ENCODE data around the gene DYNLT2B. TPM values are rescaled to one million over a fixed set of nuclear protein-coding genes. Genes with fewer than 3 reads are reported as not detected.
"Not testable (repeated sequence)": the region's sequence is repeated elsewhere in the genome, so short reads cannot be mapped to it uniquely, and the experiment has no call there.

Gene DYNLT2B
- polyA plus RNA-seq, 1 donor from 2014 or later = 30.6 TPM

DNA sequence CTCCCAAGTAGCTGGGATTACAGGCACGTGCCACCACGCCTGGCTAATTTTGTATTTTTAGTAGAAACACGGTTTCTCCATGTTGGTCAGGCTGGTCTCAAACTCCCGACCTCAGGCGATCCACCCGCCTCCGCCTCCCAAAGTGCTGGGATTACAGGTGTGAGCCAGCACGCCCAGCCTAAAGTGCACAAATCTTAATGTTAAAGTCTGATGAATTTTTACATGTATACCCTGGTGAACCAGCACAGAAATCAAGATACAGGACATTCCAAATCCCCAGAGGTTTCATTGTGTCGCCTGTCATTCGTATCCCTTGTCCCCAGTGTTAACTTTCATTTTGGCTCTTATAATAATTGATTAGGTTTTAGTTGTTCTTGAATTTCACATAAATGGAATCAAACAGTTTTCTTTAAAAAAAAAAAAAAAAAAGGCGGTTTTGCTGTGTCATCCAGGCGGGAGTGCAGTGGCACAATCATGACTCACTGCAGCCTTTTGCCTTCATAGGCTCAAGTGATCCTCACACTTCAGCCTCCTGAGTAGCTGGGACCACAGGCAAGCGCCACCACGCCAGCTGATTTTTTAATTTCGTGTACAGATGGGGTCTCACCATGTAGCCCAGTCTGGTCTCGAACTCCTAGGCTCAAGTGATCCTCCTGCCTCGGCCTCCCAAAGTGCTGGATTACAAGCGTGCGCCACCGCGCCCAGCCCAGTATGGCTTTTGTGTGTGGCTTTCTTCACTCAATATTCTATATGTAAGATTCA is 21.6 kb upstream of the DYNLT2B start:
- H3K4me3 Mint-ChIP-seq = peak overlapping the region in 1 of 4 donors; percentile 32

DNA sequence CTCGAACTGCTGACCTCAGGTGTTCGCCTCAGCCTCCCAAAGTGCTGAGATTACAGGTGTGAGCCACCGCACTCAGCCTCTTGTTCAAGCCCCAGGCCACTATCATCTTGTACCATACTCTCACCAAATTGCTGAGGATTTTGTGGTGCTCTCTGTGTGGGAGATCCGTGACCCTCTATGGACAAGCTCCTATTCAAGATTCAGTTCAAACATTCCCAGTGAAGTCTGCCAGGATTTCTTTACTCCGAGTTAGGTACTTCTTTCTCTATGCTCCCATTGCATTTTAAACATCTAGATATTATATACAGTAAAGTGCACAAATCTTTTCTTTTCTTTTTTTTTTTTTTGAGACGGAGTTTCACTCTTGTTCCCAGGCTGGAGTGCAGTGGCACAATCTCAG is 21.0 kb upstream of the DYNLT2B start:
- peaks cover 4% of the 10 kb centered on the region for H3K27me3 Mint-ChIP-seq
- peaks cover 0 to 2% (median 0%) of the 10 kb centered on the region in 3 donors for H3K4me1 Mint-ChIP-seq
- H3K36me3 Mint-ChIP-seq = peaks cover 2% of the 10 kb centered on the region
- no peak overlapping the region for H3K27ac Mint-ChIP-seq
- H3K4me3 Mint-ChIP-seq = no peak overlapping the region
- no peaks in the 10 kb centered on the region for H3K9me3 Mint-ChIP-seq

More for the DNA sequence above, 21.6 kb upstream of the DYNLT2B start:
- no peak overlapping the region for H3K27ac Mint-ChIP-seq
- H3K27me3 Mint-ChIP-seq = peaks cover 4% of the 10 kb centered on the region
- H3K4me1 Mint-ChIP-seq = peaks cover 2 to 5% (median 4%) of the 10 kb centered on the region in 3 donors
- H3K9me3 Mint-ChIP-seq = no peaks in the 10 kb centered on the region
- H3K36me3 Mint-ChIP-seq = peaks cover 4% of the 10 kb centered on the region

DNA sequence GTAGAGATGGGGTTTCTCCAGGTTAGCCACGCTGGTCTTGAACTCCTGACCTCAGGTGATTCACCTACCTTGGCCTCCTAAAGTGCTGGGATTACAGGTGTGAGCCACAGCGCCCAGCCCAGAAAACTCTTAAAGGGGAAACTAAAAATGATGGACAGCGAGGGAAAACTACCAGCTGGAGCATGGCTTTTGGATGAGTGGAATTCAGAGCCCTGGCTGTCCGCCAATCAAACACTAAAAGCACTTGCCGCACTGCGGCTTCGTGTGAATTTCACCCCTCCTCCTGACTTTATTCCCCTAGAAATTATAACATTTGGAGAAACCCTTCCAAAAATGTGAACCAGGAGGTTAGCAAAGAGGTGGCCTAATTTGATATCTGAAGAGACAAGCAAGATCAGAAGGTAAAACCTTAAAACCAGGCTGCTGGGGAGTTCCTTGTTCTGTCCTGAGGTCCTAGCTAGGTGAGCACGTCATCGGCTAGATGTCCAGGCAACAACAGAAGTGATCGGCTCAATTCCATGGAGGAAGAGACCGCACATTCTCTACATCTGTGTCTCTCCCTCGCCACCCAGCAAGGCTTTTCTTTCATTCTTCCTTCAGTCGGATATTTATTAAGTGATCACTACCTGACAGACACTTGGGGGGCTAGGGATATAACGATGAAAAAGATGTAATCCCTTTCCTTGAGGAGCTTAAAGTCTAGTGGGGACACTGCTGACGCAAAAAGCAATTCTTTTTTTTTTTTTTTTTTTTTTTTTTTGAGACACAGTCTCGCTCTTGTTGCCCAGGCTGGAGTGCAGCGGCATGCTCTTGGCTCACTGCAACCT is 18.5 kb upstream of the DYNLT2B start:
- no peak overlapping the region for H3K27ac Mint-ChIP-seq
- no peaks in the 10 kb centered on the region for H3K9me3 Mint-ChIP-seq
- H3K4me3 Mint-ChIP-seq = no peak overlapping the region
- H3K27me3 Mint-ChIP-seq = peaks cover 6% of the 10 kb centered on the region
- H3K4me1 Mint-ChIP-seq = peaks cover 0 to 2% (median 0%) of the 10 kb centered on the region in 3 donors
- no peaks in the 10 kb centered on the region for H3K36me3 Mint-ChIP-seq

DNA sequence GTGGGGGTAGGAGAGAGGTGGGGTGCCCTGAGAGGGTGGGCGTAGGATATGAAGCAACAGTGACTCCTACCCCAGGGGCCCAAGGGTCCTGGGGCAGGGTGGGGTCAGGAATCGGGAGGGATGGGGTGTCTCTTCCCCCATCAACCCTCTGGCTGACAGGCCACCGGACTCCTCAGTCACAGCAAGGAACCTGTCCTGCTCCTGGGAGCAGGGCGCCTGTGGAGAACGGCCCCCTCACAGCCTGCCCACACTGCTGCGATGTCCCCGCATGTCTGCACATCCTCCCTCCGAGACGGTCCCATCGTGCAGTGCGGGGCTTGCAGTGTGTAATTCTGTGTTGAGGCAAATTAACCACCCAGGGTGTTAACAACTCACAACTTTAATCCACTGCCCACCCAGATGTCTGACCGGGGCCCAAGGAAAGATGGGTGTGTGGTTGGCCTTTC is 17.5 kb upstream of the DYNLT2B start:
- Mint-ChIP-seq H3K36me3 (no peaks in the 10 kb centered on the region), H3K27ac (no peak overlapping the region), H3K27me3 (peaks cover 6% of the 10 kb centered on the region), H3K4me3 (no peak overlapping the region), H3K4me1 (no peaks in the 10 kb centered on the region), H3K9me3 (no peaks in the 10 kb centered on the region)

DNA sequence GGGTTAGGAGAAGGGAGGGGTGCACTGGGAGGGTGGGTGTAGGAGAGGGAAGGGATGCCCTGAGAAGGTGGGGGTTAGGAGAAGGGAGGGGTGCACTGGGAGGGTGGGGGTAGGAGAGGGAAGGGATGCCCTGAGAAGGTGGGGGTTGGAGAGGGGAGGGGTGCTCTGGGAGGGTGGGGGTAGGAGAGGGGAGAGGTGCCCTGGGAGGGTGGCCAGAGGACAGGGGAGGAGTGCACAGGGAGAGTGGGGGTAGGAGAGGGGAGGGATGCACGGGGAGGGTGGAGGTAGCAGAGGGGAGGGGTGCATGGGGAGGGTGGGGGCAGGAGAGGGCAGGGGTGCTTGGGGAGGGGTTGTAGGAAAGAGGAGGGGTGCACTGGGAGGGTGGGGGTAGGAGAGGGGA is 16.9 kb upstream of the DYNLT2B start:
- H3K9me3 Mint-ChIP-seq = no peaks in the 10 kb centered on the region
- peaks cover 6% of the 10 kb centered on the region for H3K27me3 Mint-ChIP-seq
- H3K4me3 Mint-ChIP-seq = no peak overlapping the region
- H3K4me1 Mint-ChIP-seq = no peaks in the 10 kb centered on the region
- H3K36me3 Mint-ChIP-seq = no peaks in the 10 kb centered on the region
- no peak overlapping the region for H3K27ac Mint-ChIP-seq

DNA sequence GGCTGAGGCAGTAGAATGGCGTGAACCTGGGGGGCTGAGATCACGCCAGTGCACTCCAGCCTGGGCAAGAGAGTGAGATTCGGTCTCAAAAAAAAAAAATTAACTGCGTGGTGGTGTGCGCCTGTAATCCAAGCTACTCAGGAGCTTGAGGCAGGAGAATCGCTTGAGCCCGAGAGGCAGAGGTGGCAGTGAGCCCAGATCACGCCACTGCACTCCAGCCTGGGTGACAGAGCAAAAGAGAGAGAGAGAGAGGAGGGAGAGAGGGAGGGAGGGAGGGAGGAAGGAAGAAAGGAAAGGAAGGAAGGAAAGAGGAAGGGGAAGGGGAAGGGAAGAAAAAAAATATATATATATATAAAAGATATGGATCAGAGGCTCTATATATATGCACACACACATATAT is 14.1 kb upstream of the DYNLT2B start:
- no peak overlapping the region for H3K4me3 Mint-ChIP-seq
- H3K27ac Mint-ChIP-seq = no peak overlapping the region
- H3K36me3 Mint-ChIP-seq = peaks cover 2% of the 10 kb centered on the region
- no peaks in the 10 kb centered on the region for H3K9me3 Mint-ChIP-seq
- peaks cover 7% of the 10 kb centered on the region for H3K27me3 Mint-ChIP-seq
- no peaks in the 10 kb centered on the region for H3K4me1 Mint-ChIP-seq

DNA sequence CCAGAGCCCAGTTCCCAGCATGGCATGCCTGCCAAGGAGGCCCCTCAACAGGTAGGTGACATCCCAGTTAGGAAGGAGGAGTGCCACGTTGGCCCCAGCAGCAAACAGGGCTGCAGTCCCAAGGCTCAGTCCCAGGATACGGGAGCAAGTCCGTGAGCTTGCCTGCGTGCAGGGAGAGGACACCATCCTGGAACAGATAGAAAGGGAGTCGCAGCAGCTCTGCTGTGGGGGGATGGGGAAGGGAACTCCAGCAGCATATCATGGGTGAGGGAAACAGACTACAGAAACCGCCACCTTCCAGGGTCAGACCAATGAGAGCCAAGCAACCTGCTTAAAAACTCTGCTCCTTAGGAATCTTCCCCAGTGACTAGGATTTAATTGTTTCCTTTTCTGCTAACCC is 9.4 kb upstream of the DYNLT2B start:
- H3K4me3 Mint-ChIP-seq = no peak overlapping the region
- no peaks in the 10 kb centered on the region for H3K4me1 Mint-ChIP-seq
- peaks cover 4% of the 10 kb centered on the region for H3K36me3 Mint-ChIP-seq
- H3K27me3 Mint-ChIP-seq = peaks cover 3% of the 10 kb centered on the region
- no peaks in the 10 kb centered on the region for H3K9me3 Mint-ChIP-seq
- no peak overlapping the region for H3K27ac Mint-ChIP-seq

DNA sequence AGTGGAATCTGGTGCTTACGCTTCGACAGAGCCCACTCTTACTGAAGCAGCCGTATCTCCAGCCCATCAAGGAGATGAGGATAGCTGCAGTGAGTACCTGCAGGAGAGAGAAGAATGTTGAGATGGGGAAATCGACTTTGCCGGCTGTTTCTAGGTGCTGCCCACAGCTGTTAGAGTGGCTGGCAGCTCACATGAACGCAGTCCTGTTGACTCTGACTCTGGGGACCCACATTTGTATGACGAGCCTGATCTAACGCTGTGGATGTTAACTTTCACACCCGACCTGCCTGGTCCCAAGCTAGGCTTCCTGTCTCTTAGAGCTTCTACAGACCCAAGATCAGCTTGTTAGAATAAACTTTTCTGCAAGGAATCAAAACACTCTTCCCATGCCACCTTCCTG is 8.9 kb upstream of the DYNLT2B start:
- Mint-ChIP-seq H3K36me3 (peaks cover 4% of the 10 kb centered on the region), H3K4me1 (no peaks in the 10 kb centered on the region), H3K4me3 (no peak overlapping the region), H3K27me3 (peaks cover 3% of the 10 kb centered on the region), H3K9me3 (no peaks in the 10 kb centered on the region), H3K27ac (no peak overlapping the region)

DNA sequence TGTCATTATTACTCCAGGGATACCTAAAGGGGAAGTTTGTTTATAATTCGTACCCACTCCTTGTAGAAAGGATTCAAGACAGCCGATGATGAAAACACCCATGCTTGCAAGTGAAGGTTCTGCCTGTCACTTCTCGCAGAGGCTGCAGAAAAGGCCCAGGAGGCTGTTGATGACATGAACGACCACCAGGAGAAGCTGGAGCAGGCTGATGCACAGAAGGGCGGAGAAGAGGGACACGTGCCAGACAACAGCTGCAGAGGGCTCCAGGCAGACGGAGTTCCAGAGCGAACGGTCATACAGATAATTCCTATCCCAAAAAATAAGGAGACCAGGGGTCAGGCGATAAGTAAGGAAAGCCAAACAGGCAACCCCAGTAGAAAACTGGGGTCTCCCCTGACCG is 5.7 kb upstream of the DYNLT2B start:
- H3K4me3 Mint-ChIP-seq = no peak overlapping the region
- H3K9me3 Mint-ChIP-seq = no peaks in the 10 kb centered on the region
- H3K4me1 Mint-ChIP-seq = no peaks in the 10 kb centered on the region
- H3K36me3 Mint-ChIP-seq = peaks cover 2% of the 10 kb centered on the region
- peaks cover 3% of the 10 kb centered on the region for H3K27me3 Mint-ChIP-seq
- no peak overlapping the region for H3K27ac Mint-ChIP-seq

DNA sequence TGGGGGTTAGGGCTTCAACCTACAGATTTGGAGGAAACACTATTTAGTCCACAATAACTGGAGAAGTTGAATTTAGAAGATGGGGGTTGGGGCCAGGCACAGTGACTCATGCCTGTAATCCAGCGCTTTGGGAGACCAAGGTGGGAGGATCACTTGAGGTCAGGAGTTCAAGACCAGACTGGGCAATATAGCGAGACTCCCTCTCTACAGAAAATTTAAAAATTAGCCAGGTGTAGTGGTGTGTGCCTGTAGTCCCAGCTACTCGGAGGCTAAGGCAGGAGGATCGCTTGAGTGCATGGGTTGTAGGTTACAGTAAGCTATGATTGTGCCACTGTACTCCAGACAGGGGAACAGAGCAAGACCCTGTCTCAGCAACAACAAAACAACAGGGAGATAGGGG is 5.0 kb upstream of the DYNLT2B start:
- Mint-ChIP-seq H3K9me3 (no peaks in the 10 kb centered on the region), H3K4me1 (peaks cover 0 to 4% (median 3%) of the 10 kb centered on the region in 3 donors), H3K27ac (no peak overlapping the region), H3K36me3 (peaks cover 2% of the 10 kb centered on the region), H3K4me3 (no peak overlapping the region), H3K27me3 (no peaks in the 10 kb centered on the region)

DNA sequence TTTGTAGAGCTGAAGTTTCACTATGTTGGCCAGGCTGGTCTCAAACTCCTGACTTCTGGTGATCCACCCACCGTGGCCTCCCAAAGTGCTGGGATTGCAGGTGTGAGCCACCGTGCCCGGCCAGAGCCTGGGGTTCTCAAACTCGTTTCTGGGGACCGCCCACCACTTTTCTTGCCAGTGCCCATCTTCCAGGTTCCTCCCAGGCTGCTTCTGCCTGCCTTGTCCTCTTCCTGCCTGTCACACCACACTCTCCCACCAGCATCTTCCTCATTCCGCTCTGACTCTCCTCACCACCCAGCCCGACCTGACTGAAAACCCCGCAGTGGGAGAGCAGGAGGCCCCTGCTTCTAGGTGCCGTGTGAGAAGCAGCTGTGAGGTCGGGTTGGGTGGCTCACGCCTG is 3.1 kb upstream of the DYNLT2B start:
- H3K36me3 Mint-ChIP-seq = peaks cover 2% of the 10 kb centered on the region
- H3K4me1 Mint-ChIP-seq = peaks cover 1 to 4% (median 3%) of the 10 kb centered on the region in 3 donors
- H3K9me3 Mint-ChIP-seq = no peaks in the 10 kb centered on the region
- no peak overlapping the region for H3K4me3 Mint-ChIP-seq
- H3K27ac Mint-ChIP-seq = peak overlapping the region in 1 of 3 donors; percentile 20
- no peaks in the 10 kb centered on the region for H3K27me3 Mint-ChIP-seq

DNA sequence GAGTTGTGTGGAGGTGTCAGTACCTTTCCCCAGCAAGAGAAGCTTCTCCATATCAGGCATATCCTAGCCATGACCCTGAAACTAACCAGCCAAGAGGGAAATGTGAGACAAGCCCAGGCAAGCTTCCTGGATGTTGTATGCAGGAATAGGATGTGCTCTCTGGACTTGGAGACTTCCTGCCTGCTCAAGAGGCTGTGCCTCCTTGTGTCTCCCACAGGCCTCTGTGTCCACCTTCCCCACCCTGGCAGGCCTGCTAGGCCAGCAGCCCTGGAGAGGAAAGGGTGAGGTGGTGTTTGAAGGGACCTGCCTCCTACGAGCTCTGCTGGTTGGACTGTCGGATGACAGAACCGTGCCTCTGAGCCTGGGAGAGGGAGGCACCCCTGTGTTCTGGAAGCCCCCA is 2.1 kb upstream of the DYNLT2B start:
- Mint-ChIP-seq H3K4me1 (peaks cover 1 to 4% (median 3%) of the 10 kb centered on the region in 3 donors), H3K9me3 (no peaks in the 10 kb centered on the region), H3K36me3 (no peaks in the 10 kb centered on the region), H3K27me3 (no peaks in the 10 kb centered on the region), H3K27ac (peak overlapping the region in 1 of 3 donors; percentile 100), H3K4me3 (peak overlapping the region in 2 of 4 donors; percentile 28 to 94)

DNA sequence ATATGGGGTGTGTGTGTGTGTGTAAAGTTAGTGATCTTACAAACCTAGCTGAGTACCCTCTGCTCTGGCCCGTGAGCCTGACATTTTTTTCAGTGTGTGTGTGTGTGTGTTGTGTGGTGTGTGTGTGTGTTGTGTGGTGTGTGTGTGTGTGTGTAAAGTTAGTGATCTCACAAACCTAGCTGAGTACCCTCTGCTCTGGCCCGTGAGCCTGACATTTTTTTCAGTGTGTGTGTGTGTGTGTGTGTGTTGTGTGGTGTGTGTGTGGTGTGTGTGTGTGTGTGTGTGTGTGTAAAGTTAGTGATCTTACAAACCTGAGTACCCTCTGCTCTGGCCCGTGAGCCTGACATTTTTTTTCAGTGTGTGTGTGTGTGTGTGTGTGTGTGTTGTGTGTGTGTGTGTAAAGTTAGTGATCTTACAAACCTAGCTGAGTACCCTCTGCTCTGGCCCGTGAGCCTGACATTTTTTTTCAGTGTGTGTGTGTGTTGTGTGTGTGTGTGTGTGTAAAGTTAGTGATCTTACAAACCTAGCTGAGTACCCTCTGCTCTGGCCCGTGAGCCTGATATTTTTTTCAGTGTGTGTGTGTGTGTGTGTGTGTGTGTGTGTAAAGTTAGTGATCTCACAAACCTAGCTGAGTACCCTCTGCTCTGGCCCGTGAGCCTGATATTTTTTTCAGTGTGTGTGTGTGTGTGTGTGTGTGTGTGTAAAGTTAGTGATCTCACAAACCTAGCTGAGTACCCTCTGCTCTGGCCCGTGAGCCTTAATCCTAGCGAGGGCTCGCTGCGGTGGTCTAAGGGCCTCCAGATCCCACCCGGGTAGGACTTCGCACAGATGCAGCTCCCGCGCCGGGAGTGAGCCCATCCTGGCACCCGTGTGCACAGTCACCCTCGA is 997 bp downstream of the DYNLT2B start:
- Mint-ChIP-seq H3K27ac (peak overlapping the region; percentile 94 to 100 (median 99)), H3K4me3 (peak overlapping the region; percentile 94 to 99 (median 96))
- not testable (repeated sequence) for H3K9me3 Mint-ChIP-seq, H3K36me3 Mint-ChIP-seq, H3K27me3 Mint-ChIP-seq, H3K4me1 Mint-ChIP-seq

DNA sequence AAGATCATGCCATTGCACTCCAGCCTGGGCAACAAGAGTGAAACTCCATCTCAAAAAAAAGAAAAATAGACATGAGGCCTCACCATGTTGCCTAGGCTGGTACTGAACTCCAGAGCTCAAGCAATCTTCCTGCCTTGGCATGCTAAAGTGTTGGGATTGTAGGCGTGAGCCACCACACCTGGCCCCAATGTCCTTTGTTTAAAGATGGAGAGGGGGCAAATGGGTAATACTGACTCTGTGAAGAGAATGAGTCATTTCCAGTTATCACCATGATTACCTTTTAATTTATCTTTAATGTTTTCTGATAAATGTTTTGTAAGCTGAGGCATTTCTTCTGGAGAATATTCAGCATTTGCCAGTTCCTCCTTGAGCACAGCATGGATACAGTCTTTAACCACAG is 2.2 kb downstream of the DYNLT2B start:
- Mint-ChIP-seq H3K4me1 (peaks cover 2 to 4% (median 3%) of the 10 kb centered on the region in 3 donors), H3K4me3 (peak overlapping the region in 1 of 4 donors; percentile 70), H3K36me3 (peaks cover 2% of the 10 kb centered on the region), H3K27ac (peak overlapping the region in 2 of 3 donors; percentile 80 to 81), H3K27me3 (no peaks in the 10 kb centered on the region), H3K9me3 (no peaks in the 10 kb centered on the region)

DNA sequence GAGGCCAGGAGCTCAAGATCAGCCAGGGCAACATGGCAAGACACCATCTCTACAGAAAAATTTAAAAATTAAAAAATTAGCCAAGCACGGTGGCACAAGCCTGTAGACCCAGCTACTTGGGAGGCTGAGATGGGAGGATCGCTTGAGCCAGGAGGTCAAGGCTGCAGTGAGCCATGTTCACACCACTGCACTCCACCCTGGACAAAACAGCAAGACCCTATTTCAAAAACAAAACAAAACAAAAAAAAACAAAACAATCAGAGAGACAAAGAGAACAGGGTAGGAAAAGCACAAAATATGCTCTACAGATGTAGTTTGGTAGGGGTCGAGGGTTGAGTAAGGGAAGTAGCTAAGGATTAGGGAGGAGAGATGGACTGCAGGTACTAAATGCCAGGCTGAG is 3.4 kb downstream of the DYNLT2B start:
- Mint-ChIP-seq H3K36me3 (peaks cover 2% of the 10 kb centered on the region), H3K4me3 (peak overlapping the region in 2 of 4 donors; percentile 15 to 74), H3K4me1 (peaks cover 2 to 4% (median 3%) of the 10 kb centered on the region in 3 donors), H3K27ac (peak overlapping the region; percentile 9 to 87 (median 83)), H3K9me3 (no peaks in the 10 kb centered on the region), H3K27me3 (no peaks in the 10 kb centered on the region)

Measured in IgD-negative memory B cell (primary cell).